Left hindlimb (tissue), 1 donor: ENCODE data around the gene RHBDD3.

Experiments
- DNase-seq: peaks from one replicate; pipeline ENCODE4 v3.0.0-alpha.2; 2018

RHBDD3 gene

DNA sequence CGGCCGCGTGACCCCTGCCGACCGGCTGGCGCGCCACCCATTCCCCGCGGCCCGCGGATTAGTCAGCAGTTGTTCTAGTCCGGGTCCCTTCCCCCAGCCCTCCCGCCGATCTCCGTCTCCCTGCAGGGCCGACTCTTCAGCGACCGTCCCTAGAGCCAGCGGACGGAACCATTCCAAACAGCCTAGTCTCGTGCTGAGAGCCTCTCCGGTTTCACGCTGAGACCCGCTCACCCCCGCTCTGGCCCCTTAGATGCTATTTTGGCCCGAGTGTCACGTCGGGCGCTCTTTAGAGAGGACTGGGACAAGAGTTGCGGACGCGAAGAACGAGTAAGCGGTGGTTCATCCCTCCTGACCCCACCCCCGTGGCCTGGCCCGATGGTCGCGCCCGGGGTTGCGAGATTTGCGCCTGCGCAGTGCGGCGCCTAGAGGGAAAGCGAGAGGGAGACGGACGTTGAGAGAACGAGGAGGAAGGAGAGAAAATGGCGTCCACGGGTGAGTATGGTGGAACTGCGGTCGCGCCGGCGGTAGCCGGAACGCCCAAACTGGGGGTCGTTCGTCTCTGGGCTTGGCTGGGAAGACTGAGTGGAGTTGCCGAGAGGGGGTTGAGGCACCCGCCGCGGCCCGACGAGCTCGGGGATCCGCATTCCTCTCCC is at the start of gene RHBDD3, which contains the start of gene EWSR1:
Gene RHBDD3, minus strand, starts transcription at position 124 of the 653 bp plus-strand sequence. CDS start 2,355 bp downstream, outside the sequence.
Gene EWSR1, plus strand, starts transcription at position 411 of the 653 bp plus-strand sequence. Its CDS starts 69 bp downstream, at position 480.
- peak; percentile 96 for DNase-seq

DNA sequence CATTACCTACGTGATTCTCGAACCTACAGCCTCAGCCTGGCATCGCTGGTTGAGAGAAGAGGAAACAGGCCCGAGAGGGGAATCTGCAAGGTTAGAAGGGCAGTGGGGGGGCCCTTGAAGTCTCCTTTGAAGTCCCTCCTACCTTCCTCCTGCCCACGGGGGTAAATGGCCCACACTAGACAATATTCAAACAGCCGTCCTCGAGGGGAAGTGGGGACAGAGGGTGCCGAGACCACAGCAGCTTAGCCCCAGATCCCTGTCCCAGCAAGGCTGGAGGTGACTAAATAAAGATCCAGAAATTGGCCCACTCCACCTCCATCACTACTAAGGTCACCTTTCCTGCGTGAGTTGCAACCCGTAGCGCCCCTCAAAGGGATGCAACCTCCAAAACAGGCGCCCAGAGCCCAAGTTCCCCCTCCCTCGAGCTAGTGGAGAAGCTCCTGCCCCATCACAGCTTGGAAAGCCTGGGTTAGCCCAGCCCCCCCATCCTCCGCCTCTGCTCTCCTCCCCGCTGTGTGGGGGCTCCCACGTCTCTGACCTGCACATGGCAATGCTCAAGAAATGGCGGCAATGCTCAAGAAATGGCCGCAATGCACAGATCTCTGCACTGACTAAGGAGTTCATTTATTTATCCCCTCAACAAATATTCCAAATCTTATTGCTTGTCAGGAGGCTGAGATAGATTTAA is 48.5 kb upstream of the RHBDD3 start:
- DNase-seq, result peak; percentile 28

DNA sequence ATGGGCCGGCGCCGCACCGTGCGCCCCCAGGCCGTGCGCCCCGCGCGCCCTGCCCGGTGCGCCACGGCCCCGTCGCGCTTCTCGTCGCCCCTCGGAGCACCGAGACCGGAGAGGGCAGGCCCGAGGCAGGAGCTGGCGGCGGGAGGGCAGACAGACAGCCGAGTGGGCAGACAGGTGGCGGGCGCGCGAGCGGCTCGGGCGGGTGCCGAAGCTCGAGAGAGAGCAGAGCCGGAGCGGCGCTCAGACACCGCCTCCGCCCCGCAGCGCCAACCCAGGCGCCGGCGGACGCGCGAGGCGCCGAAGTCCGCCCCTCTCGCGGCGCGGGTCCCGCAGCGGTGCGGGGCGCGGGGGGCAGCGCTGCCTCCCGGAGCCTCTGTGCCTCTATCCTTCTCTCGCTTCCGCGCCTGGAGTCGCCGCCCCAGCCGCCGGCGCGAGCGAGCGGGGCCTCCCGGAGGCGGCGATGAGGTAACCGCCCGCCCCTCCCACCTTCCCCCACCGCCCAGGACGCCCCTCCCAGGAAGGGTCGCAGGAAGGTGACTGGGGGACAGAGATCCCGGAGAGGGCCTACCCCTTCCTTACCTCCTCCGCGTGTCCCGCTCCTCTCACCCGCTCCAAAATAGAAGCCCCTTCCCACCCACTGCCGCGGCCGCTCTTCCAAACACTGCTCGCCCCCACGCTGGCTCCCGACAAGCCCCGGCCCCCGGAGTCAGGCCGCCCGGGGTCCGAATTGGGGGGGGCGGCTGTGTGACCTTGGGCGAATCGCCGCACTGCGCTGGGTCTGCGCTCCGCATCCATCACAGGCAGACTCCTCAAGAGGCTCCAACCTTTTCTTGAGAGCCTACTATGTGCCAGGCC is 47.7 kb upstream of the RHBDD3 start, which contains the start of gene RASL10A:
Gene RASL10A, minus strand, starts transcription at position 412 of the 855 bp plus-strand sequence. CDS start 451 bp downstream, outside the sequence.
- no peak for DNase-seq

DNA sequence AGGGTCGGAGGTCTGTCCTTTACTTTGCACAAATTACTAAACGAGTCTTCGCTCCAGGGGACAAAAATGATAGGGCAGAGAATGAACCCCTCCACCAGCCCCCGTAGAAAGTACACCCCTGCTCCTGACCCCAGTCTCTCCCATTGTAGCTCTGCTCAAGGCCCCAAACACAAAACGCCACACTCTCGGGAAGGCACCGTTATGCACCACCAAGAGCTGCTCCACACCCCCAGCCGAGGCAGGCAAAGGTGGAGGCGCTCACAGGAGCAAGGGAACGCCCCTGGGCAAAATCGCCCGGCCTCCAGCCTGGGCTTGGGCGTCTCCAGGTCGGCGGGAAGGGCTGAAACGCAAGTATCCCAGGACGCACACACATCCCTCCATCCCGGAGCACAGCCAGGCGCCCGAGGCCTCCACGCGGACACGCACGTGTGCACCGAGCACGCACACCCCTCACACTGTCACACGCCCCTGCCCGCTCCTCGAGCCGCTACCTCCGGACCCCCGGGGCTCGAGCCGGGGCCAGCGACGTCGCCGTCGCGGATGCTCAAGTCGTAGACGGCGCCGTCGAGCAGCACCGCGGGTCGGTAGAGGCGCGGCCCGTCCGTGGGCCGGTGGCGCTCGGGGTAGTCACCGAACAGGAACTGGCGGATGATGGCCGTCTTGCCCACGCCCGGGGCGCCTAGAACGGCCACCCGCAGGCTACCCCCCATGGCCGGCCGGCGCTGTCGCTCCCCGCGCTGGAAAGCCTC is 46.9 kb upstream of the RHBDD3 start:
- DNase-seq, result no peak

DNA sequence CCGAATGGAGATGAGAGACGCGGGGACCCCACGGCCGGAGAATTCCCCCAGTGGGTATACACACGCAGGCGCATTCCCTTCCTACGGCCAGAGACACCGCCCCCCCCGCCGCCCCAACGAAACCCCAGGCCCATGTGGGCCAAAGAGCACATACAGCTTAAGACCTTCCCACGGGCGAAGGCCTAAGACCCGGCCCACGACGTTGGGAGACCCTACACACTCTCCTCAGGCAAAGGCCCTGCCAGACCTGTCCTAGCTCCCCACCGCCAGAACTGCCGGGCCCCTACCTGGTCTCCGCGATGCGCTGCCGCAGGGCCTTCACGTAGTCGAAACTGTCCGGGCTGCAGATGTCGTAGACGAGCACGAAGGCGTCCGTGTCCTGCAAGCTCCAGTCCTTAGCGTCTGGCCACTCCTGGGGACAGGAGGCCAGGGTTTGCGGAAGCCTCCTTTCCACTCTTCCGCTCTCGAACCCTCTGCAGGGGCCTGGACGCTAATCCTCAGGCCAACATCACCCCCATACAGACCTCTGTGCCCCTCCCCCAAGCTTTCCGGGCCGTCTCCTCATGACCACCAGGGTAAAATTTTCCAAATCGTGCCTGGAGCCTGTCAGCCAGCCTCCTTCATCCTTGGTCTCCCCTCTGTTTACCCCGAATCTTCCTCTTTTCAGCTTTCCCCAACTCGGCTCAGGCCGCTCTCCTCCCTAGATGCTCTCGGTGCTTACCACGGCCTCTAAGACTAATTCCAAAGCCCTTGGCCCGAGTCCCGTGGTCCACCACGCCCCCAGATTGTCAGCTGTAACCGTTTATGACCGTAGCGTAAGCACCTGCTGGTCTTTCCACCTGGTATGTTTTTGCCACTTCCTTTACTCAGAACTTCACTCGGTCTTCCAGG is 46.0 kb upstream of the RHBDD3 start:
- no peak for DNase-seq

DNA sequence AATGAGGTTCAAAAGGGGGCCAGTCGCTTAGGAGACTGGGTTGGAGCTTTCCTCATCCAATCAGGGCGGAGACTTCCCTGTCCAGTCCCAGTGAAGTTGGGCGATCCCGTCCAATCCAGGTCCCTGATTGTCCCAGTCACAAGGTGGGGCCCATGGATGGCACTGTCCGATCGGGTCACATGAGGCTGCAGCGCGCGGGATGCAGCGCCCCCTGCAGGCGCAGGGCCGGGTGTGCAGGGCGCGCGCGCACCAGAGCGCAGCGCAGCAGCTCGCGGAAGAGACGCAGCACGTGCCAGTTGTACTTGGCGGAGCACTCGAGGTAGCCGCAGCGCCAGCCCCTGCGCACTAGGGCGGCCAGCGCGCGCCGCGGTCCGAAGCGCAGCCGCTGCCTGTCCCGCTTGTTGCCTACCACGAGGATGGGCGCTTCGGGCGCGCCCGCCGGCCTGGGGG is 45.4 kb upstream of the RHBDD3 start:
- no peak for DNase-seq

DNA sequence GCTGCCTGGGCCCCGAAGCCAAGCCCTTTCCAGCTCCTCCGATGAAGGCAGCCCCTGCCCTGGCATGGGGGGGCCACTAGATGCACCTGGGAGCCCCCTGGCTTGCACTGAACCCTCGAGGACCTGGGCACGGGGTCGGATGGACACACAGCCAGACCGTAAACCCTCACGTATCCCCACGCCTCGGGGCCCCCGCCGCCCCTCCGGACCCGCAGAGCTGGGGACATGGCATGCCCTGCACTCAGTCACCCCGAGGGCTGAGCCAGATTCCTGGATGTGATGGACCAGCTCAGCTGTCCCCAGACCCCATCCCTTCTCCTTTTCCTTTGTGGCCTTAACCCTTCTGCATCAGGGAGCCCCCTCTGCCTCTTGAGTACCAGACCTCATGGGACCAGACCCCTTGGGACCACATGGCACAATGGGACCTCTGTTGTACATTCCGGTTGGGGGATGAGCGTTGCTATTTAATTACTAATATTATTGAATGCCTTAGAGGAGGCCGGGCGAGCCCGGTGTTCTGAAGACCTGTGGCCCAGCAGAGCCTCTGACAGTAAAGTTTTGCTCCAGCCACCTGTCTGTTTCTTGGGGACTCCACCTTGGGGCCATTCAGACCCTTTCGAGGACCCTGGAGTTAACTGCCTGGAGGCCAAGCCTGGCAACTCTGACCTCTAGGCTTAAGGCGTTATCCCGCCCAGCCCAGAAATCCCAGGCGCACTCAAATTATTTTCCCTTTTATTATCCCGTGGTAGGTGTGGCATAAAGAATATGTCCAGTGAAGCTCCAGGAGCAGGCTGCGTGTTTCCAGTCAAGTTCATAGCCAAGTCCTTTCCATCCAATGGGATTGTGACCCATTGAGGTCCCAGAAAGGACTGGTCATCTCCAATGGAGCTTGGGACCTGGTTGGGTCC is 44.7 kb upstream of the RHBDD3 start:
- no peak for DNase-seq

DNA sequence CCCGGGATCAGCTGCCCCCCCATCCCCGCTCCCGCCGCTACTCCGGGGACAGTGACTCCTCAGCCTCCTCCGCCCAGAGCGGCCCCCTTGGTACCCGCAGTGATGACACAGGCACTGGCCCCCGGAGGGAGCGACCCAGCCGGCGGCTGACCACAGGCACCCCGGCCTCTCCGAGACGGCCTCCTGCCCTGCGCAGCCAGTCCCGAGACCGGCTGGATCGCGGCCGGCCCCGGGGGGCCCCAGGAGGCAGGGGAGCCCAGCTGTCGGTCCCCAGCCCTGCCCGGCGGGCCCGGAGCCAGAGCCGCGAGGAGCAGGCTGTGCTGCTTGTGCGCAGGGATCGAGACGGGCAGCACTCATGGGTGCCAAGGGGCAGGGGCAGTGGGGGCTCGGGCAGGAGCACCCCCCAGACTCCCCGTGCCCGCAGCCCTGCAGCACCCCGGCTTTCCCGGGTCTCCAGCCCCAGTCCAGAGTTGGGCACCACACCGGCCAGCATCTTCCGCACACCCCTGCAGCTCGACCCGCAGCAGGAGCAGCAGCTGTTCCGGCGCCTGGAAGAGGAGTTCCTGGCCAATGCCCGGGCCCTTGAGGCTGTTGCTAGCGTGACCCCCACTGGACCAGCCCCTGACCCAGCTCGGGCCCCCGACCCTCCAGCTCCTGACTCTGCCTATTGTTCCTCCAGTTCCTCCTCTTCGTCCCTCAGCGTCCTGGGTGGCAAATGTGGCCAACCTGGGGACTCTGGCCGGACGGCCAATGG is 43.9 kb upstream of the RHBDD3 start:
- no peak for DNase-seq

DNA sequence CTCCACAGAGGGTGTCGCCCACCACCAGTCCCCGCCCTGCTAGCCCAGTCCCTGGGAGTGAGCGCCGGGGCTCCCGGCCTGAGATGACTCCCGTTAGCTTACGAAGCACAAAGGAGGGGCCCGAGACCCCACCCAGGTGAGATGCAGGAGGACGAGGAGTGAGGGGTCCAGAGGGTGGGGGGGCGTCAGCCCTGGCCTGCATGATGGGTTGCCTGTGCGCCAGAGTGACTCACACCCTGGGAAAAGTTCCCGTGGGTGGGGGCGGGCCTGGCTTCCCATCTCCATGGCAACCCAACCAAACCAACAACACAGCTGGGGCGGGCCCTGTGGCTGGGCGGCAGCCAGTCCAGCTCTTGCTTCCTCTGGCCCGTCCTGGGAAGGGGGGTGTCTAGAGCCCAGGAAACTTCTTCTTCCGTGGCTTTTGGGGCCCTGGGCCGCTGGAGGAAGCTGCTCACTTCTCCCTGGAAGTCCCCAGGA is 43.1 kb upstream of the RHBDD3 start:
- DNase-seq, result peak; percentile 98

DNA sequence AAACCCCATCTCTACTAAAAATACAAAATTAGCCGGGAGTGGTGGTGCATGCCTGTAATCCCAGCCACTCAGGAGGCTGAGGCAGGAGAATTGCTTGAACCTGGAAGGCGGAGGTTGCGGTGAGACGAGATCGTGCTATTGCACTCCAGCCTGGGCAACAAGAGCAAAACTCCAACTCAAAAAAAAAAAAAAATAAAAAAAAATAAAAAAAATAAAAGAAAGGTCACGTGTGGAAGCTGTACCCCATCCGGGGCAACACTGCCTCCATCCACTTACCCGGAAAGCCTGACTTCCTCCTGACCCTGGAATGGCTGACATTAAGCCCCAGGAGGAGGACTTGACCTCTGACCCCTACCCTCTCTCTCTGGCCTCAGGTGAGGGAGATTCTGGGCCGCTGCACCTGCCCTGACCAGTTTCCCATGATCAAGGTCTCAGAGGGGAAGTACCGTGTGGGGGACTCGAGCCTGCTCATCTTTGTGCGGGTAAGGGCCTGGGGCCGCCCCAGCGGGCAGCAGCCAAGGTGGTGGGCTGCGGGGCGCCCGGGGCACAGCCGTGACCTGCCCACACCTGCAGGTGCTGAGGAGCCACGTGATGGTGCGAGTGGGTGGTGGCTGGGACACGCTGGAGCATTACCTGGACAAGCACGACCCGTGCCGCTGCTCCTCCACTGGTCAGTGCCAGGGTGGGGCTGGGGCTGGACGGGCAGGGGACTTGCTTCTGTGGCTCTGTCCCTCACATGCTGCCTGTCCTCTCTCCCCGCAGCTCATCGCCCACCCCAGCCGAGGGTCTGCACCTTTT is 42.5 kb upstream of the RHBDD3 start:
- DNase-seq, result no peak

DNA sequence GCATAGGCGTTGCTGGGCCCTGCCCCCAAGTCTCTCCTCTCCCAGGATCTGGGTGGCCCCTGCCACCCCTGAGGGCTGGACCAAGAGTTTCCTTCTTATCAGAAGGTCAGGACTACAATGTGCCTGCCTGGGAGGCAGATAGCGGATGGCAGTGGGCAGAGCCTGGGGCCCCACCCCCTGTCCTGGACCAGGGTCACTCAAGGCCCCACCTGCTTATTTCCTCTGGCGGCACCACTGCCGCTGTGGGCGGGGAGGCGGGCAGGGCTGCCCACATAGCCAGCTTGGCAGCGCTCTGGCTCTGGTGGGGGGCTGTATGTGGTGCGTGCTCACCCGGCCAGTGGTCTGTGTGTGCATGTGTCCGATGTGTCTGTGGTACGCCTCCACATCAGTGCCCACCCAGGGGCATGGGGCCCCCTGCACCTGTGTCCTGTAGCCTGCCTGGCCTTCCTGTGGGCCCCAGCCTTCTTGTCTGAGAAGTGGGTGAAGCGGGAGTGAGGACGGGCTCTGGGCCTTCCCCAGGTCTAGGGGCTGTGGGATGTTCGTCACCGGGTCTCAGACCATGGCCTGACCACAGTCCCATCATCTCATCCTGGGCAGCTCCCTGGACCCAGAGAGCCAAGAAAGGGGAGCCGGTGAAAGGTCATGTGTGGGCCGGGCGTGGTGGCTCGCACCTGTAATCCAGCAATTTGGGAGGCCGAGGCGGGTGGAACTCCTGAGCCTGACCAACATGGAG is 41.7 kb upstream of the RHBDD3 start:
- no peak for DNase-seq

DNA sequence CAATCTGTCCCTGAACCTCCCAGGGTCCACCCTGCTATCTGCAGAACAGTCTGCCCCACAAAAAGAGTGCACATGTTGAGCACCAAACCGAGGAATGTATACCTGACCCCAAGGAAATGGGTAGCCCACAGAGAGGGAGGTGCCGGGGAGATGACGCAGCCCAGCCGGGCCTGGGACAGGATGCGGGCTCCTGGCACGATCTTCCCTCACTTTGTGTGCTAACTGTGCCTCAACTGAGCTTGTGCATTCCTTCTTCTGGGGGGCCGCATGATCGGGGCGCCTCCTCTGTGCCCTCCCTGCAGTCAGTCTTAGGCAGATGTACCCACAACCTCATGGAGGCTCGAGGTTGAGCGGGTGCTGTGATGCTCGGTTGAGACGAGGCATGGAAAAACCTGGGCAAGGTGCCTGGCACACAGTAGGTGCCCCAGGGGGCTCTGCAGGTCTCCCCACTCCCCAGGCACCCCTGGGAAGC is 41.0 kb upstream of the RHBDD3 start:
- DNase-seq, result no peak

DNA sequence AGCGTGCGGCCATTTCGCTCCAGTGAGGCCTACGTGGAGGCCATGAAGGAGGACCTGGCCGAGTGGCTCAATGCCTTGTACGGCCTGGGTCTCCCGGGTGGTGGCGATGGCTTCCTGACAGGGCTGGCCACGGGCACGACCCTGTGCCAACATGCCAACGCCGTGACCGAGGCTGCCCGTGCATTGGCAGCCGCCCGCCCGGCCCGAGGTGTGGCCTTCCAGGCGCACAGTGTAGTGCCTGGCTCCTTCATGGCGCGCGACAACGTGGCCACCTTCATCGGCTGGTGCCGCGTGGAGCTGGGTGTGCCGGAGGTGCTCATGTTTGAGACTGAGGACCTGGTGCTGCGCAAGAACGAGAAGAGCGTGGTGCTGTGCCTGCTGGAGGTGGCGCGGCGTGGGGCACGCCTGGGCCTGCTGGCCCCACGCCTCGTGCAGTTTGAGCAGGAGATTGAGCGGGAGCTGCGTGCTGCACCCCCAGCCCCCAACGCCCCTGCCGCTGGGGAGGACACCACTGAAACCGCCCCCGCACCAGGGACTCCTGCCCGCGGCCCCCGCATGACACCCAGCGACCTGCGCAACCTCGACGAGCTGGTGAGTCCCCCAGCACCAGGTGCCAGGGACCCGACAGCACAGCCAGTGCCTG is 40.5 kb upstream of the RHBDD3 start:
- no peak for DNase-seq

DNA sequence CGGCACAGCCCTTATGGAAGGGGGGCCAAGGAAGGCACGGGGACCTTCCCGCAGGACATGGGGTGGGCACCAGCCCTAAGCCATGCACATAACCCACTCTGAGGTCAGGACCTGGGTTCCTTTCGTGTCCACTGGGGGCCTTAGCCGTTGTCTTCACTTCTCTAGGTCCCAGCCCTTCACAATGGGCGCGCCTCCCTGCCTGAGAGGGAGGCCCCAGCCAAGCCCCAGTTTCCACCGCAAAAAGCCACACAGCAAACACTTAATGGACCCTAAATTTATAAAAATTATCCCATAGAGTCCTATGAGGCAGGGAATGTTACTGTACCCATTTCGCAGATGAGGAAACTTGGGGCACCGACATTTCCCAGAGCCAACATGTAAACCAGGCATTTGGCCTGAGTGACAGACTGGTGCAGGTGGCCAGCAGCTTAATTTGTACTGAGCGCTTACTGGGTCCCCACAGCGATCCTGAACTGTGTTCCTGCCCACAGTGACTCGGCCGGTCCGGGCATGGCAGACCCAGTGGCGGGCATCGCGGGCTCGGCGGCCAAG is 39.9 kb upstream of the RHBDD3 start:
- DNase-seq, result no peak

DNA sequence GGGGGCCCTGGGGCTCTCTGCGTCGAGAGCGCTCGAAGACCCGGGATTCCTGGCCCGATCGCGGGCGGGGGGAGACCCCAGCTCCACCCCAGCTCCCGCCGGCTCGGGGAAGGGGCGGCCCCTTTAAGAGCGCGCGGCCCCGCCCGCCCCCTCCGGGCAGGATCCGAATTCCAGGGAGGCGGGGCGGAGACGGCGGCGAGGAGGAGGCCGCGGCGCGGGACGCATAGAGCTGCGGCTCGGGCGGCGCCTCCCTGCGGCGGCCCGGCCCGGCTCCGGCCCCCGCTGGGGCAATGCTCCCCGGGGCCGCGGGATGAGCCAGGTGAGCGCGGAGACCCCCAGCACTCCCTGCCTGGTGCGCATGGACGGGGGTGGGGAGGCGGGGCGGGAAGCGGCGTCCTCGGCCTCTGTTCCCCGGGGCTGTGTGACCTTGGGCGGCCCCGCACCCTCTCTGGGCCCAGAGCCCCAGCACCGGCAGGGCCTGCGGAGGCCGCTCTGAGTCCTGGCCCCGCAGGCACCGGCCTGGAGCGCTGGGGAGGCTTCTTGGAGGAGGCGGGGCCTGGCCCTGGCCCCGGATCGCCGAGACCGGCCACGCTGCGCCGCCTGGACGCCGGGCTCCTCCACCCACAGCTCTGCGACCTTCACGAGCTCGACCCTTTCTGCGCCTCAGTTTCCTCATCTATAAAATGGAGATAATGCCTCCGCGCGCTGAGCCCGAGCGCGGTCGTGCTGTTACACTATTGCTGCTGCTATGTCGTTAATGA is 39.2 kb upstream of the RHBDD3 start:
- DNase-seq, result peak; percentile 87
